ENCODE measurements around the gene CHCHD6. TPM values are rescaled to one million over a fixed set of nuclear protein-coding genes. Genes with fewer than 3 reads are reported as not detected.

CHCHD6 gene
- total and polyA plus RNA-seq, 4 donors, result 2.0 to 5.1 (median 3.9) TPM

DNA sequence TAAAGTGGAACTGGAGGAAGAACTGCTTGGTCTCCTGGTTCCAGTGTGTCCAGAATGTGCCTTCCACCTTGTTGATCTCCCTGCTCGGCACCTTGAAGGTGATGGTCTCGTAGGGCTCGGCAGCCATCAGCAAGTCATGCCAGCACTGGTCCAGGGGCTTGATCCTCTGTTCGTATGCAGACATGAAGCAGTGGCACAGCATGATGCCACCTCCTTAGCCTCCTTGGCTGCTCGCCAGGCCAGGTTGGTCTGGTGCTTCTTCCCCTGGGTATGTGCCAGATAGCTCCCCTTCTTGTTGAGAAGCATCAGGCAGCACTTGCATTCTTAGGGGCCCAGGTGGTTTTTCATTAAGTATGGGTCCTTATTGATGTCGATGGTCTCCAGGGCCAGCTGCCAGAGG lies 31.3 kb upstream of the CHCHD6 start:
- H3K9ac ChIP-seq (ENCODE audit: low read depth in 1 of 2, low read length in 2 of 2), result no peak overlapping the region
- peaks cover 0 to 4% (median 0%) of the 10 kb centered on the region in 4 donors for H3K9me3 ChIP-seq (ENCODE audit: control insufficient read depth in 4 of 4, low read length in 3 of 4)
- no peak for TF ChIP-seq YY1 (IDR thresholded peaks at IDR 0.05)
- TF ChIP-seq NR2F2 (IDR thresholded peaks at IDR 0.05), result no peak
- TF ChIP-seq ZBTB33 (IDR thresholded peaks at IDR 0.05), result no peak
- TF ChIP-seq, protein P1, sequence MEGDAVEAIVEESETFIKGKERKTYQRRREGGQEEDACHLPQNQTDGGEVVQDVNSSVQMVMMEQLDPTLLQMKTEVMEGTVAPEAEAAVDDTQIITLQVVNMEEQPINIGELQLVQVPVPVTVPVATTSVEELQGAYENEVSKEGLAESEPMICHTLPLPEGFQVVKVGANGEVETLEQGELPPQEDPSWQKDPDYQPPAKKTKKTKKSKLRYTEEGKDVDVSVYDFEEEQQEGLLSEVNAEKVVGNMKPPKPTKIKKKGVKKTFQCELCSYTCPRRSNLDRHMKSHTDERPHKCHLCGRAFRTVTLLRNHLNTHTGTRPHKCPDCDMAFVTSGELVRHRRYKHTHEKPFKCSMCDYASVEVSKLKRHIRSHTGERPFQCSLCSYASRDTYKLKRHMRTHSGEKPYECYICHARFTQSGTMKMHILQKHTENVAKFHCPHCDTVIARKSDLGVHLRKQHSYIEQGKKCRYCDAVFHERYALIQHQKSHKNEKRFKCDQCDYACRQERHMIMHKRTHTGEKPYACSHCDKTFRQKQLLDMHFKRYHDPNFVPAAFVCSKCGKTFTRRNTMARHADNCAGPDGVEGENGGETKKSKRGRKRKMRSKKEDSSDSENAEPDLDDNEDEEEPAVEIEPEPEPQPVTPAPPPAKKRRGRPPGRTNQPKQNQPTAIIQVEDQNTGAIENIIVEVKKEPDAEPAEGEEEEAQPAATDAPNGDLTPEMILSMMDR (IDR thresholded peaks at IDR 0.05; ENCODE audit: low read depth, low read length, missing input control), result no peak
- no peak for TF ChIP-seq RAD21 (IDR thresholded peaks at IDR 0.05)
- TF ChIP-seq RXRA (IDR thresholded peaks at IDR 0.05), result no peak
- no peak for TF ChIP-seq EGR1 (IDR thresholded peaks at IDR 0.05; ENCODE audit: low read depth in 2 of 2)
- TF ChIP-seq FOXA1 (IDR thresholded peaks at IDR 0.05), result no peak
- no peak for TF ChIP-seq HNF4G (IDR thresholded peaks at IDR 0.05)
- TF ChIP-seq MAX (IDR thresholded peaks at IDR 0.05), result no peak
- no peak for TF ChIP-seq GABPA (IDR thresholded peaks at IDR 0.05 in 1 of 2, conservative IDR thresholded peaks at IDR 0.05 in 1 of 2)
- TF ChIP-seq TAF1 (conservative IDR thresholded peaks at IDR 0.05), result no peak
- TF ChIP-seq FOXA2 (IDR thresholded peaks at IDR 0.05), result no peak
- TF ChIP-seq HNF4A (conservative IDR thresholded peaks at IDR 0.05), result no peak
- no peak for TF ChIP-seq SP1 (IDR thresholded peaks at IDR 0.05)
- no peaks in the 10 kb centered on the region for H3K36me3 ChIP-seq (ENCODE audit: control insufficient read depth in 4 of 4, insufficient read depth in 3 of 4, low read depth in 1 of 4, low read length in 3 of 4)
- H3K27me3 ChIP-seq (ENCODE audit: control insufficient read depth in 4 of 4, insufficient read depth in 4 of 4, low read length in 3 of 4), result no peaks in the 10 kb centered on the region
- no peaks in the 10 kb centered on the region for H3K4me1 ChIP-seq (ENCODE audit: control insufficient read depth in 4 of 4, insufficient read depth in 4 of 4, low read length in 3 of 4)
- no peak for DNase-seq (ENCODE audit: low spot score)
- no peak overlapping the region for H3K4me3 ChIP-seq (ENCODE audit: low read depth in 1 of 3, low read length in 3 of 3)
- H3K27ac ChIP-seq (ENCODE audit: low read depth in 1 of 2, low read length in 2 of 2), result no peak overlapping the region
- WGBS, result 89% methylated on average over 6 of the region's 6 CpGs

DNA sequence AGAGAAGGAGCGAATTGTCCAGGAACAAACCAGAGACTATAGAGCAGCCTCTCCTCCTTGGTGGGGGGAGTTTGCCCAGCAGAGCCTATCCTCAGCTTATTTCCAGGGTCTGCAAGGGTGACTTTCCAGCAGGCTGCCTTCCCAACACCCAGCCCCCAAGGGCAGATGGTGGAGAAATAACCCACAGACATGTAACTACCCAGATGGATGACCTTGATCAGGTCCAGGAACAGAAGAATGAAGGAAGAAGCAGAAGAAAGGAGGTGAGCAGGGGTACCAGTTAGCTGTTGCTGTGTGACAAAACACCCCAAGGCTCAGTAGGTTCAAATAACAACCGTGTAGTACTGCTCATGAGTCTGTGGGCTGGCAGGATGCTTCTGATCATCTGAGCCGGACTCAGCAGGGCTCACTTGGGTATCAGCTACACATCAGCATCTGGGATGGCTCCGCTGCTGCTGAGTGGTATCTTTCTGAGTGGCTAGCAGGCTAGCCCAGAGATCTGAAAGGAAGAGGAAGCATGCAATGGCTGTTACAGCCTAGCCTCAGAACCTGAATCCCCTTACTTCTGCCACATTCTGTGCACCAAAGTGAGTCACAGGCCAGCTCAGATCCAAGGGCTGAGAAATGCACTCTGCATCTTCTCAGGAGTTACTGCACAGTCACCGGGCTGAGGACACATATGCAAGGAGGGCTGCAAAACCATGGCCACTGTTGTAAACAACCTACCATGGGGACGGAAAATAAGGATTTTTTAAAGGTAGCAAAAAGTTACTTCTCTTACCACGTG lies 26.9 kb upstream of the CHCHD6 start:
- WGBS, result 82% methylated on average over 7 of the region's 7 CpGs
- H3K9ac ChIP-seq (ENCODE audit: low read depth in 1 of 2, low read length in 2 of 2), result no peak overlapping the region
- no peaks in the 10 kb centered on the region for H3K27me3 ChIP-seq (ENCODE audit: control insufficient read depth in 4 of 4, insufficient read depth in 4 of 4, low read length in 3 of 4)
- peaks cover 0 to 4% (median 0%) of the 10 kb centered on the region in 4 donors for H3K4me1 ChIP-seq (ENCODE audit: control insufficient read depth in 4 of 4, insufficient read depth in 4 of 4, low read length in 3 of 4)
- H3K4me3 ChIP-seq (ENCODE audit: low read depth in 1 of 3, low read length in 3 of 3), result no peak overlapping the region
- no peaks in the 10 kb centered on the region for H3K36me3 ChIP-seq (ENCODE audit: control insufficient read depth in 4 of 4, insufficient read depth in 3 of 4, low read depth in 1 of 4, low read length in 3 of 4)
- no peak for DNase-seq (ENCODE audit: low spot score)
- H3K27ac ChIP-seq (ENCODE audit: low read depth in 1 of 2, low read length in 2 of 2), result no peak overlapping the region
- peaks cover 0 to 4% (median 0%) of the 10 kb centered on the region in 4 donors for H3K9me3 ChIP-seq (ENCODE audit: control insufficient read depth in 4 of 4, low read length in 3 of 4)
- TF ChIP-seq, protein P1 (IDR thresholded peaks at IDR 0.05; ENCODE audit: low read depth, low read length, missing input control), result no peak
- TF ChIP-seq RXRA (IDR thresholded peaks at IDR 0.05) (no peak), JUND (IDR thresholded peaks at IDR 0.05) (no peak), EGR1 (IDR thresholded peaks at IDR 0.05; ENCODE audit: low read depth in 2 of 2) (no peak), NR2F2 (IDR thresholded peaks at IDR 0.05) (no peak), HNF4G (IDR thresholded peaks at IDR 0.05) (no peak), SP1 (IDR thresholded peaks at IDR 0.05) (no peak), HNF4A (conservative IDR thresholded peaks at IDR 0.05) (no peak), GABPA (IDR thresholded peaks at IDR 0.05 in 1 of 2, conservative IDR thresholded peaks at IDR 0.05 in 1 of 2) (no peak)
- TF ChIP-seq, protein P2, sequence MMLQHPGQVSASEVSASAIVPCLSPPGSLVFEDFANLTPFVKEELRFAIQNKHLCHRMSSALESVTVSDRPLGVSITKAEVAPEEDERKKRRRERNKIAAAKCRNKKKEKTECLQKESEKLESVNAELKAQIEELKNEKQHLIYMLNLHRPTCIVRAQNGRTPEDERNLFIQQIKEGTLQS (IDR thresholded peaks at IDR 0.05), result no peak

All from liver (tissue), 9 donors.